ENCODE measurements around the gene MRPL27. TPM values are rescaled to one million over a fixed set of nuclear protein-coding genes. Genes with fewer than 3 reads are reported as not detected.

MRPL27 gene
- total and polyA plus RNA-seq, 12 donors: 75.0 to 287 (median 96.6) TPM

GRCh38 chr17:50397111-50397918 lies 24.3 kb upstream of the MRPL27 start, which contains the start of gene LRRC59:
TSS of gene LRRC59 (minus strand) at chr17:50397523. CDS start at chr17:50397317, 206 bp downstream.
- WGBS, 4 donors: 1 to 3% (median 1%) methylated on average over 12 to 70 of the region's 70 CpGs
- intact Hi-C loops (cut with DNase I): loop anchor here in 1 of 2 donors (5.0 kb wide), 1 partner anchor 35 kb away; no protein-coding TSS in a partner anchor

GRCh38 chr17:50396261-50397110 lies 23.5 kb upstream of the MRPL27 start:
- intact Hi-C loops (cut with DNase I): loop anchor here in 1 of 2 donors (5.0 kb wide), 1 partner anchor 34 kb away; no protein-coding TSS in a partner anchor
- H3K27ac ChIP-seq: peak overlapping the region; percentile 77 to 97 (median 94)
- DNase-seq: peak; percentile 80 to 95 (median 94)

More at GRCh38 chr17:50397111-50397918, 24.3 kb upstream of the MRPL27 start, which contains the start of gene LRRC59:
- Histone ChIP-seq H3K9me3 (replicated peaks in 1 of 3) (no peaks in the 10 kb centered on the region), H3K4me1 (replicated peaks in 1 of 2) (peaks cover 20 to 33% of the 10 kb centered on the region in 2 donors), H3K27me3 (no peaks in the 10 kb centered on the region), H3K4me3 (peak within 1 kb of the TSS; percentile 46 to 90 (median 69)), H3K36me3 (replicated peaks in 1 of 2) (peaks cover 0 to 25% of the 10 kb centered on the region in 2 donors), H3K27ac (peak within 1 kb of the TSS; percentile 77 to 97 (median 94))
- TF ChIP-seq CTCF (IDR thresholded peaks at IDR 0.05) (peak; percentile 87 to 98 (median 93)), POLR2A (IDR thresholded peaks at IDR 0.05) (peak; percentile 75 to 79)
- DNase-seq: peak; percentile 86 to 93 (median 89)

GRCh38 chr17:50394711-50395110 lies 21.7 kb upstream of the MRPL27 start:
- WGBS, 4 donors: 7 to 36% (median 17%) methylated on average over 3 of the region's 3 CpGs
- TF ChIP-seq POLR2A (IDR thresholded peaks at IDR 0.05) (no peak), CTCF (IDR thresholded peaks at IDR 0.05) (no peak)
- Histone ChIP-seq H3K9me3 (replicated peaks in 1 of 3) (no peaks in the 10 kb centered on the region), H3K36me3 (replicated peaks in 1 of 2) (peaks cover 0 to 51% of the 10 kb centered on the region in 2 donors), H3K27me3 (no peaks in the 10 kb centered on the region), H3K27ac (peak overlapping the region in 1 of 5 donors; percentile 31), H3K4me3 (peak overlapping the region in 1 of 4 donors; percentile 22), H3K4me1 (replicated peaks in 1 of 2) (peaks cover 15 to 32% of the 10 kb centered on the region in 2 donors)
- intact Hi-C loops (cut with DNase I): loop anchor here in 1 of 2 donors (5.0 kb wide), 1 partner anchor 32 kb away; no protein-coding TSS in a partner anchor
- DNase-seq: no peak

More at GRCh38 chr17:50396261-50397110, 23.5 kb upstream of the MRPL27 start:
- Histone ChIP-seq H3K27me3 (no peaks in the 10 kb centered on the region), H3K9me3 (replicated peaks in 1 of 3) (no peaks in the 10 kb centered on the region), H3K4me3 (peak overlapping the region; percentile 46 to 90 (median 69)), H3K4me1 (replicated peaks in 1 of 2) (peaks cover 15 to 30% of the 10 kb centered on the region in 2 donors), H3K36me3 (replicated peaks in 1 of 2) (peaks cover 0 to 33% of the 10 kb centered on the region in 2 donors)
- WGBS, 4 donors: 2 to 5% (median 4%) methylated on average over 28 to 30 of the region's 30 CpGs
- TF ChIP-seq CTCF (IDR thresholded peaks at IDR 0.05) (no peak), POLR2A (IDR thresholded peaks at IDR 0.05) (peak in 1 of 2 donors; percentile 66)

Measured in adrenal gland (tissue), 12 donors.